ENCODE data around the gene CAMK4.

The CAMK4 gene

GRCh38 chr5:111366388-111366787 lies 142.2 kb downstream of the CAMK4 start:
- no peak overlapping the region for H3K4me3 ChIP-seq (ENCODE audit: low read depth, low read length)
- TF ChIP-seq, protein P1, sequence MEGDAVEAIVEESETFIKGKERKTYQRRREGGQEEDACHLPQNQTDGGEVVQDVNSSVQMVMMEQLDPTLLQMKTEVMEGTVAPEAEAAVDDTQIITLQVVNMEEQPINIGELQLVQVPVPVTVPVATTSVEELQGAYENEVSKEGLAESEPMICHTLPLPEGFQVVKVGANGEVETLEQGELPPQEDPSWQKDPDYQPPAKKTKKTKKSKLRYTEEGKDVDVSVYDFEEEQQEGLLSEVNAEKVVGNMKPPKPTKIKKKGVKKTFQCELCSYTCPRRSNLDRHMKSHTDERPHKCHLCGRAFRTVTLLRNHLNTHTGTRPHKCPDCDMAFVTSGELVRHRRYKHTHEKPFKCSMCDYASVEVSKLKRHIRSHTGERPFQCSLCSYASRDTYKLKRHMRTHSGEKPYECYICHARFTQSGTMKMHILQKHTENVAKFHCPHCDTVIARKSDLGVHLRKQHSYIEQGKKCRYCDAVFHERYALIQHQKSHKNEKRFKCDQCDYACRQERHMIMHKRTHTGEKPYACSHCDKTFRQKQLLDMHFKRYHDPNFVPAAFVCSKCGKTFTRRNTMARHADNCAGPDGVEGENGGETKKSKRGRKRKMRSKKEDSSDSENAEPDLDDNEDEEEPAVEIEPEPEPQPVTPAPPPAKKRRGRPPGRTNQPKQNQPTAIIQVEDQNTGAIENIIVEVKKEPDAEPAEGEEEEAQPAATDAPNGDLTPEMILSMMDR (IDR thresholded peaks at IDR 0.05; ENCODE audit: control insufficient read depth, extremely low read depth, insufficient read depth) = no peak
- DNase-seq (ENCODE audit: low read depth) = no peak

GRCh38 chr5:111367115-111367514 lies 142.9 kb downstream of the CAMK4 start:
- TF ChIP-seq, protein P1 (IDR thresholded peaks at IDR 0.05; ENCODE audit: control insufficient read depth, extremely low read depth, insufficient read depth) = no peak
- DNase-seq (ENCODE audit: low read depth) = no peak
- H3K4me3 ChIP-seq (ENCODE audit: low read depth, low read length) = no peak overlapping the region

DNA sequence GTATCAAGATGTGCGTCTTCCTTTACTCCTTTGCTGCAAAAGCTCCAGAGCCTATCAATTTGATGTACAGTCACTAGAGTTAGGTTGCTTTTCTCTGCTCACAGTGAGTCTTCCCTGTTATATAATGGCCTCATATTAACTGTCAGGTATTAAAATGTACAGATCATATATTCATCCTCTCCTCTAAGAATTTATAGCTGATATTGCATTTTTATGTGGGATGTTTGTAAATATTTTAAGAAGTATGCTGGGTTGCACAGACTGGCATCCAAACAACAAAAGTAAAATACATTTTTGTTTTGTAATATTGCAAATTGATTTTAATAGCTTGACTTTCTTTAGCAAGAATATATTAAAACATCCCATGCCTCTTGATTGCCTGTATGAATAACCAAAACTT lies 148.6 kb downstream of the CAMK4 start:
- TF ChIP-seq, protein P1 (IDR thresholded peaks at IDR 0.05; ENCODE audit: control insufficient read depth, extremely low read depth, insufficient read depth) = no peak
- no peak for DNase-seq (ENCODE audit: low read depth)
- no peak overlapping the region for H3K4me3 ChIP-seq (ENCODE audit: low read depth, low read length)

DNA sequence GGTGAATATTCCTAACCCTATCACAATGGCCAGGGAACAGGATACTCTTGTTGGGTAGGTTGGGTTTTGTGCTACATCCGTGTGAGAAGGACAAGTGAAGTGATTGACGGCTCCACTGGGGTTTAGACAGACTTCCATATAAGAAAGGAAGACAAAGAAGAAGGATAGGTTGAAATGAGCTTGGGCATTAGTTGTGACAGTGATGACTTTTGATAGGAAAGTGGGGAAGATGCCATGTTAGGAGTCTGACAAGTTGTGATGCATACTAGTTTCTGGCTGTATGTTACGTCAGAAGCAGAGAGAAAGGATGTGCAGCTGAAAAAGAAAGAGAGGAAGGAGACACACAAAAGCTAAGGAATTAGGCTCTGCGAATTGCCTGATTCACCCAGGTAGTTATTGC lies 150.2 kb downstream of the CAMK4 start:
- DNase-seq (ENCODE audit: low read depth) = no peak
- H3K4me3 ChIP-seq (ENCODE audit: low read depth, low read length) = no peak overlapping the region
- TF ChIP-seq, protein P1 (IDR thresholded peaks at IDR 0.05; ENCODE audit: control insufficient read depth, extremely low read depth, insufficient read depth) = no peak

DNA sequence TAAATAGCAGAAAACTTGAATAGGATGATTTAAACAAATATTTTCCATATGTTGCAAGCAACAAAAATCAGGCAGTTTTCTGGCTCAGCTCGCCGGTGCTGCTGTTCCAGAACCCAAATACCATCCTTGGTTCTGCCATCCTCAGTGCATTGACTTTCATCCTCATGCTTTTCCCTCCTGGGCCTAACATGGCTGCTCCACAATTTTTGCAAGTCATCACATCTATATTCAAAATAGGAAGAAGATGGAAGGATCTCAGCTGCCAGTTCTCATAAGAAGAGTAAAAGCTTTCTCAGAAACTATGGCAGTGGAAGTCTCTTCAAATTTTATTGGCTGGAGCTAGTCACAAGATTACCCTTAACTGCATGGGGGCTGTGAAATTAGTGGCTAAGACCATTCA lies 151.5 kb downstream of the CAMK4 start:
- DNase-seq (ENCODE audit: low read depth) = no peak
- TF ChIP-seq, protein P1 (IDR thresholded peaks at IDR 0.05; ENCODE audit: control insufficient read depth, extremely low read depth, insufficient read depth) = no peak
- H3K4me3 ChIP-seq (ENCODE audit: low read depth, low read length) = no peak overlapping the region

DNA sequence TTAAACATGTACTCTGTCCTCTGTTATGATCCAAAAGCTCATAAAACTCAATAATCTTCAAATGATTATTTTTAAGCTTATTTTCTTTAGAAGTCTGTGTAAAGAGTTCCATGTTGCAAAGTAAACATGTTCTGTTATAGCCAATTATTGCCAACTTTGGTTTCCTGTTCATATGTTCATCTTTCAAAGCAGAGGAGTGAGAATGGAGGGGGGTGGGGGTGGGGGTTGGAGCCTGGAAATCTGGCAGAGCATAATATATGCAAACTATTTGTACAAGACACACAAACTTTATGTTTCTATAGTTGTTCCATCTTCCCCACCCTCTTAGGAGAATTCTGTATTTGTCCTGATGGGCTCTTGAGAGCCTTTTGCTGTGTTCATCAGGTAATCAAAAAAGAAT lies 153.1 kb downstream of the CAMK4 start:
- TF ChIP-seq, protein P1 (IDR thresholded peaks at IDR 0.05; ENCODE audit: control insufficient read depth, extremely low read depth, insufficient read depth) = no peak
- no peak for DNase-seq (ENCODE audit: low read depth)
- no peak overlapping the region for H3K4me3 ChIP-seq (ENCODE audit: low read depth, low read length)

DNA sequence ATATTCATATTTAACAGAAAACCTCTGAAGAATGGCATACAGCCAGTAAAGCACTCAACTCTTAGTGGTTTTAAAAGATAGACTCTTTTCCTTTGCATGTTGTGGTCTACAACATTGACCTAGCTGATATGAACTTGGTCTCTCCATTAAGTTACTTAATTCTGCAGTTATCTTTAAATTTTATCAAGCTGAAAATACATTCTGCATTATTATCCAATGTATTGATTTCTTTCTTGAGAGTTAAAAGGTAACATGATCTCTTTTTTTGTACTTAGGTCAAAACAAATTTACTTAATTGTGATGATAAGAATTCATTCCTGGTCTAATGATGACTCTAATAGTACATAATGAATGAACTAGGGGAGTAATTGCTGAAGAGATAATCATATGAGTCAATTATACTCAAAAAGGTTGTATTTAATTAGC lies 155.2 kb downstream of the CAMK4 start:
- DNase-seq (ENCODE audit: low read depth) = no peak
- TF ChIP-seq, protein P1 (IDR thresholded peaks at IDR 0.05; ENCODE audit: control insufficient read depth, extremely low read depth, insufficient read depth) = no peak
- H3K4me3 ChIP-seq (ENCODE audit: low read depth, low read length) = no peak overlapping the region

All from LNCaP clone FGC (cell line).